ENCODE results near the gene RGPD8.

- TF ChIP-seq WIZ (CRISPR knock-in tag; IDR thresholded peaks at IDR 0.05) (no peak), ZNF24 (IDR thresholded peaks at IDR 0.05) (no peak), PRPF4 (IDR thresholded peaks at IDR 0.05; ENCODE audit: low read depth, low read length, poor library complexity, severe bottlenecking) (no peak), POLR2A (IDR thresholded peaks at IDR 0.05; ENCODE audit: insufficient read depth in 1 of 2, low read depth in 2 of 2, low read length in 2 of 2) (no peak), NR2C2 (CRISPR knock-in tag; IDR thresholded peaks at IDR 0.05; ENCODE audit: borderline replicate concordance) (no peak), ZNF407 (CRISPR knock-in tag; IDR thresholded peaks at IDR 0.05; ENCODE audit: not compliant biosample characterization) (no peak), ZFP91 (CRISPR knock-in tag; IDR thresholded peaks at IDR 0.05; ENCODE audit: borderline replicate concordance) (no peak), POLR2AphosphoS5 (IDR thresholded peaks at IDR 0.05; ENCODE audit: low read depth, low read length) (no peak)
- TF ChIP-seq, protein P1, sequence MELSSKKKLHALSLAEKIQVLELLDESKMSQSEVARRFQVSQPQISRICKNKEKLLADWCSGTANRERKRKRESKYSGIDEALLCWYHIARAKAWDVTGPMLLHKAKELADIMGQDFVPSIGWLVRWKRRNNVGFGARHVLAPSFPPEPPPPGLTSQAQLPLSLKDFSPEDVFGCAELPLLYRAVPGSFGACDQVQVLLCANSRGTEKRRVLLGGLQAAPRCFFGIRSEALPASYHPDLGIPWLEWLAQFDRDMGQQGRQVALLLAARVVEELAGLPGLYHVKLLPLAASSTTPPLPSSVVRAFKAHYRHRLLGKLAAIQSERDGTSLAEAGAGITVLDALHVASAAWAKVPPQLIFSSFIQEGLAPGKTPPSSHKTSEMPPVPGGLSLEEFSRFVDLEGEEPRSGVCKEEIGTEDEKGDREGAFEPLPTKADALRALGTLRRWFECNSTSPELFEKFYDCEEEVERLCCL (CRISPR knock-in tag; IDR thresholded peaks at IDR 0.05; ENCODE audit: borderline replicate concordance), result no peak
These were observed 39.3 kb upstream of the RGPD8 start for GRCh38 chr2:112472547-112473263.

Measured in HepG2 (cell line).